Measurements from ENCODE around the gene GPR37L1. TPM values are rescaled to one million over a fixed set of nuclear protein-coding genes. Genes with fewer than 3 reads are reported as not detected.

The GPR37L1 gene
- total and polyA plus RNA-seq, 9 donors = 0.01 to 0.34 (median 0.12) TPM; not detected in 2

DNA sequence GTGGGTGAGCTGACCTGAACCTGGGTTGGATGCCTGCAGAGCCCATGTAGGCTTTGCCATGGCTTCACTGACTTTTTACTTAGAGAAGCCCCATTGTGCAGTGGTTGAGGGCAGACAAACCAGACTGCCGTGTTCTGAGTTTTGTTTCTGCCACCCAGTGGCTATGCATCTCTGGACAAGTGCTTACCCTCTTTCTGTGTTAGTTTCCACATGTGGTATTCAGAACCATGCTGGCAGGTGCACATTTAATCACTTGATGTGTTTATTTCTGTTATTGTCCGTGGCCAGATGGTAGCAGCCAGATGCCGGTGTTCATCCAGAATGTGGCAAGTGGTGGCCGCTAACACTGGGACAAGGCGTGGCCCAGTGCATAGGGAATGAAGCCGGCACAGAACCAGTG, 48.0 kb downstream of the GPR37L1 start:
- TF ChIP-seq EP300 (IDR thresholded peaks at IDR 0.05) (no peak), POLR2A (IDR thresholded peaks at IDR 0.05) (no peak)
- TF ChIP-seq, protein P1, sequence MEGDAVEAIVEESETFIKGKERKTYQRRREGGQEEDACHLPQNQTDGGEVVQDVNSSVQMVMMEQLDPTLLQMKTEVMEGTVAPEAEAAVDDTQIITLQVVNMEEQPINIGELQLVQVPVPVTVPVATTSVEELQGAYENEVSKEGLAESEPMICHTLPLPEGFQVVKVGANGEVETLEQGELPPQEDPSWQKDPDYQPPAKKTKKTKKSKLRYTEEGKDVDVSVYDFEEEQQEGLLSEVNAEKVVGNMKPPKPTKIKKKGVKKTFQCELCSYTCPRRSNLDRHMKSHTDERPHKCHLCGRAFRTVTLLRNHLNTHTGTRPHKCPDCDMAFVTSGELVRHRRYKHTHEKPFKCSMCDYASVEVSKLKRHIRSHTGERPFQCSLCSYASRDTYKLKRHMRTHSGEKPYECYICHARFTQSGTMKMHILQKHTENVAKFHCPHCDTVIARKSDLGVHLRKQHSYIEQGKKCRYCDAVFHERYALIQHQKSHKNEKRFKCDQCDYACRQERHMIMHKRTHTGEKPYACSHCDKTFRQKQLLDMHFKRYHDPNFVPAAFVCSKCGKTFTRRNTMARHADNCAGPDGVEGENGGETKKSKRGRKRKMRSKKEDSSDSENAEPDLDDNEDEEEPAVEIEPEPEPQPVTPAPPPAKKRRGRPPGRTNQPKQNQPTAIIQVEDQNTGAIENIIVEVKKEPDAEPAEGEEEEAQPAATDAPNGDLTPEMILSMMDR (IDR thresholded peaks at IDR 0.05) = no peak
- Histone ChIP-seq H3K9me3 (no peaks in the 10 kb centered on the region), H3K4me3 (no peak overlapping the region), H3K27ac (no peak overlapping the region), H3K4me1 (ENCODE audit: insufficient read depth) (peaks cover 17% of the 10 kb centered on the region), H3K27me3 (no peaks in the 10 kb centered on the region), H3K36me3 (no peaks in the 10 kb centered on the region)
- WGBS, 3 donors = 91 to 95% (median 91%) methylated on average over 6 of the region's 6 CpGs
- DNase-seq = no peak
- intact Hi-C loops (cut with DNase I) = no loop called here

DNA sequence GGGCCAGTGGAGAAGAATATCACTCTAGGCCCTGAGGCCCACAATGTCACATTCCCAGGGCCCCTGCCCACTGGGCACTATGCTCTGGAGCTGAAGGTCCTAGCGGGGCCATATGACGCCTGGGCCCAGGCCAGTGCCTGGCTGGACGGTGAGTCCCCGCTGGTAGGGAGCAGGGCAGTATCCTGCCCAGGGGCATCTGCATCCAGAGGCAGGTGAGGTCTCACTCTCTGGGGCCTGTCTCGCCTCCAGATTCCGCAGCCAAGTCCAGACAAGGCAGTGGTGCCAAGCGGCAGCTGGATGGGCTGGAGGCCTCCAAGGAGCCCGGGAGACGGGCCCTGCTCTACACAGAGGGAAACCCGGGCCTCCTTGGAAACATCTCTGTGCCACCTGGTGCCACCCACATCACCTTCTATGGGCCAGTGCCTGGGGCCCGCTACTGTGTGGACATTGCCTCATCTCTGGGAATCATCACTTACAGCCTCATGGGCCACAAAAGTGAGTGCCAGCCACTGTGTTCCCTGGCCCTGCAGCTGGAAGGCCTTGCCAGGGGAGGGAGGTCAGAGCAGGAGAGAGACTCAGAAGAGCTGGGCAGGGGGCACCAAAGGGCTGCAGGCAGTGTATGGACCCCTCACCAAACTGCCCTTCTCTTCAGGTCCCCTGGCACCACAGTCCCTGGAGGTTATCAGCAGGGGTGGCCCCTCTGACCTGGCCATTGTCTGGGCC, 48.7 kb downstream of the GPR37L1 start:
- TF ChIP-seq EP300 (IDR thresholded peaks at IDR 0.05) = no peak
- TF ChIP-seq POLR2A (IDR thresholded peaks at IDR 0.05) = no peak
- TF ChIP-seq, protein P1 (IDR thresholded peaks at IDR 0.05) = no peak
- intact Hi-C loops (cut with DNase I) = no loop called here
- Histone ChIP-seq H3K4me1 (ENCODE audit: insufficient read depth) (peaks cover 17% of the 10 kb centered on the region), H3K27me3 (no peaks in the 10 kb centered on the region), H3K36me3 (no peaks in the 10 kb centered on the region), H3K4me3 (no peak overlapping the region), H3K9me3 (no peaks in the 10 kb centered on the region), H3K27ac (no peak overlapping the region)
- DNase-seq = no peak
- 94 to 96% (median 96%) methylated on average over 10 to 11 of the region's 11 CpGs for WGBS, 3 donors

DNA sequence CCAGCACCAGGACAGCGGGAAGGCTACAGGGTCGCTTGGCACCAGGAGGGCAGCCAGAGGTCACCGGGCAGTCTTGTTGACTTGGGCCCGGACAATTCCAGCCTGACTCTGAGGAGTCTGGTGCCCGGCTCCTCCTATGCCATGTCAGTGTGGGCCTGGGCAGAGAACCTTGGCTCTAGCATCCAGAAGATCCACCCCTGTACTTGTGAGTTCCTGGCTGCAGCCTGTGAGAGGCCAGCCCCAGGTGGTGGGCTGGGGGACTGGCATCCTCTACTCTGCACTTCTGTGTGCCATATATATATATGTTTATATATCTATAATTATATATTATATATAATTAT, 49.3 kb downstream of the GPR37L1 start:
- Histone ChIP-seq H3K36me3 (no peaks in the 10 kb centered on the region), H3K9me3 (no peaks in the 10 kb centered on the region), H3K27me3 (no peaks in the 10 kb centered on the region), H3K27ac (no peak overlapping the region), H3K4me1 (ENCODE audit: insufficient read depth) (peaks cover 15% of the 10 kb centered on the region), H3K4me3 (no peak overlapping the region)
- intact Hi-C loops (cut with DNase I) = no loop called here
- no peak for DNase-seq
- no peak for TF ChIP-seq POLR2A (IDR thresholded peaks at IDR 0.05)
- no peak for TF ChIP-seq EP300 (IDR thresholded peaks at IDR 0.05)
- TF ChIP-seq, protein P1 (IDR thresholded peaks at IDR 0.05) = no peak
- WGBS, 3 donors = 92 to 95% (median 95%) methylated on average over 5 of the region's 5 CpGs

DNA sequence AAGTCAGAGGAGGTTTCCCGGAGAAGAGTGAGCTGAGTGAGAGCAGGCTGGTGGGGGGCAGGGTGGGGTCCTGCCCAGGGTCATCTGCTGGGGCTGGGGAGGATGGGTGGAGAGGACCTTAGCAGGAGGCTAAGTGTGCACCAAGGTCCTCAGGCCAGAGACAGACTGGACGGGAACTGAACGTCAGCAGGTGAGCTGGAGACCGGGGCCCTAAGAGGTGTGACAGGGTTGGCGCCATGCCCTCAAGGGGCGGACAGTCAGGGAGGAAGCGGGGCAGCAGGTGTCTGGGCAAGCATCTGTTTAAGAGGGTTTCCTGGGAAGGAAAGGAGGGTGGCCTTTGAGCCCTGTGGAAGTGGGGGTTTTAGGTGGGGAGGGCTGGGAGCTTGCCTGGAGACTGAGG, 51.3 kb downstream of the GPR37L1 start:
- WGBS, 3 donors = 75 to 80% (median 79%) methylated on average over 7 of the region's 7 CpGs
- intact Hi-C loops (cut with DNase I) = no loop called here
- no peak overlapping the region for H3K4me3 ChIP-seq
- H3K27me3 ChIP-seq = no peaks in the 10 kb centered on the region
- H3K9me3 ChIP-seq = no peaks in the 10 kb centered on the region
- no peaks in the 10 kb centered on the region for H3K36me3 ChIP-seq
- H3K4me1 ChIP-seq (ENCODE audit: insufficient read depth) = peaks cover 4% of the 10 kb centered on the region
- no peak overlapping the region for H3K27ac ChIP-seq
- DNase-seq = no peak
- TF ChIP-seq POLR2A (IDR thresholded peaks at IDR 0.05) = no peak
- TF ChIP-seq, protein P1 (IDR thresholded peaks at IDR 0.05) = no peak
- TF ChIP-seq EP300 (IDR thresholded peaks at IDR 0.05) = no peak
